ENCODE results near the gene KRT16. TPM values are rescaled to one million over a fixed set of nuclear protein-coding genes. Genes with fewer than 3 reads are reported as not detected.

KRT16 gene
- total and polyA plus RNA-seq, 10 of the 15 experiments (the other 5 are each of a cell fraction or from before 2014, with no cell fraction given): 0.07 TPM; not detected in 9

DNA sequence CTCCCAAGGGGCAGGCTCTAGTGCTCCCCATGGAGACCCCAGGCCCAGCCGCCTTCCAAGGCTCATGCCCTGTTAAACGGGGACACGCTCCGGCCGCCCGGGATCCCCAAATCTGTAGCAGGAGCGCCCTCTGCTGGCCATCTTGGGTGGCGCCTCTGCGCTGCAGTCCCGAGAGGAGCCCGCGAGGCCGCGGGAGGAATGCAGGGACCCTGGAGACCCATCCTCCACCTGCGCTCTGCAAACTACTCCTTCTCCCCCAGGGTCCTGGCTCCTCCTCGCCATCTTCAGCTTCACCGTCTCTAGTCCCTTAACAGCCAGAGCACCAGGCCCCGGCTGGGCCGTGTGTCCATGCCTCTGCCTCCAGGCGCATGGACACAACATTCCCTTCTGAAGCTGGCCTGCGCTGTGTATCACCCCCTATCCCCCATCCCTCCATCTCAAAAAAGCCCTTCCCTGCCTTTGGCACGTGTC lies 35.4 kb upstream of the KRT16 start (continued):
- TF ChIP-seq ASH2L (IDR thresholded peaks at IDR 0.05; ENCODE audit: borderline replicate concordance, low read depth) (no peak), TBL1XR1 (IDR thresholded peaks at IDR 0.05; ENCODE audit: low read depth, low read length) (no peak), CHD2 (IDR thresholded peaks at IDR 0.05; ENCODE audit: borderline replicate concordance, low read depth, low read length) (no peak), RAD21 (IDR thresholded peaks at IDR 0.05; ENCODE audit: insufficient read depth, low read depth, low read length) (peak; percentile 88), KAT2A (conservative IDR thresholded peaks at IDR 0.05; ENCODE audit: control insufficient read depth, low read depth, low read length) (no peak), HDAC2 (IDR thresholded peaks at IDR 0.05) (no peak), NBN (IDR thresholded peaks at IDR 0.05) (0 out of 2 replicates have a peak, but pooled peaks have one; percentile 10), FOS (IDR thresholded peaks at IDR 0.05; ENCODE audit: borderline replicate concordance, extremely low read depth, insufficient read length) (no peak), TAF1 (IDR thresholded peaks at IDR 0.05; ENCODE audit: borderline replicate concordance, low read depth, low read length) (no peak), USF1 (IDR thresholded peaks at IDR 0.05; ENCODE audit: borderline replicate concordance, extremely low read length, insufficient read depth, low read depth, low read length) (no peak), ZBED1 (IDR thresholded peaks at IDR 0.05; ENCODE audit: borderline replicate concordance) (no peak), SIN3A (IDR thresholded peaks at IDR 0.05; ENCODE audit: low read depth, low read length) (no peak), CREM (IDR thresholded peaks at IDR 0.05; ENCODE audit: low read depth) (no peak), RB1 (IDR thresholded peaks at IDR 0.05; ENCODE audit: borderline replicate concordance) (peak; percentile 72; the same call in 1 of the 2 replicates), HDAC6 (IDR thresholded peaks at IDR 0.05; ENCODE audit: unreplicated experiment) (no peak), BCLAF1 (IDR thresholded peaks at IDR 0.05) (no peak), CHD1 (IDR thresholded peaks at IDR 0.05; ENCODE audit: low read depth, low read length) (no peak), SMARCA5 (IDR thresholded peaks at IDR 0.05) (peak; percentile 70; the same call in 1 of the 2 replicates), KLF5 (IDR thresholded peaks at IDR 0.05; ENCODE audit: partially characterized antibody) (no peak), RCOR1 (conservative IDR thresholded peaks at IDR 0.05; ENCODE audit: low read depth, low read length) (no peak), EP300 (IDR thresholded peaks at IDR 0.05; ENCODE audit: borderline replicate concordance in 1 of 2, control insufficient read depth in 1 of 2, low read depth in 2 of 2, low read length in 2 of 2) (no peak), BACH1 (IDR thresholded peaks at IDR 0.05; ENCODE audit: borderline replicate concordance) (0 out of 2 replicates have a peak, but pooled peaks have one; percentile 23), FOXM1 (IDR thresholded peaks at IDR 0.05; ENCODE audit: low read depth, low read length) (no peak), RELA (IDR thresholded peaks at IDR 0.05; ENCODE audit: borderline replicate concordance, partially characterized antibody) (no peak), GABPA (IDR thresholded peaks at IDR 0.05; ENCODE audit: low read depth) (no peak)
- TF ChIP-seq, protein P1, sequence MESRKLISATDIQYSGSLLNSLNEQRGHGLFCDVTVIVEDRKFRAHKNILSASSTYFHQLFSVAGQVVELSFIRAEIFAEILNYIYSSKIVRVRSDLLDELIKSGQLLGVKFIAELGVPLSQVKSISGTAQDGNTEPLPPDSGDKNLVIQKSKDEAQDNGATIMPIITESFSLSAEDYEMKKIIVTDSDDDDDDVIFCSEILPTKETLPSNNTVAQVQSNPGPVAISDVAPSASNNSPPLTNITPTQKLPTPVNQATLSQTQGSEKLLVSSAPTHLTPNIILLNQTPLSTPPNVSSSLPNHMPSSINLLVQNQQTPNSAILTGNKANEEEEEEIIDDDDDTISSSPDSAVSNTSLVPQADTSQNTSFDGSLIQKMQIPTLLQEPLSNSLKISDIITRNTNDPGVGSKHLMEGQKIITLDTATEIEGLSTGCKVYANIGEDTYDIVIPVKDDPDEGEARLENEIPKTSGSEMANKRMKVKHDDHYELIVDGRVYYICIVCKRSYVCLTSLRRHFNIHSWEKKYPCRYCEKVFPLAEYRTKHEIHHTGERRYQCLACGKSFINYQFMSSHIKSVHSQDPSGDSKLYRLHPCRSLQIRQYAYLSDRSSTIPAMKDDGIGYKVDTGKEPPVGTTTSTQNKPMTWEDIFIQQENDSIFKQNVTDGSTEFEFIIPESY (IDR thresholded peaks at IDR 0.05): no peak
- TF ChIP-seq, protein P2, sequence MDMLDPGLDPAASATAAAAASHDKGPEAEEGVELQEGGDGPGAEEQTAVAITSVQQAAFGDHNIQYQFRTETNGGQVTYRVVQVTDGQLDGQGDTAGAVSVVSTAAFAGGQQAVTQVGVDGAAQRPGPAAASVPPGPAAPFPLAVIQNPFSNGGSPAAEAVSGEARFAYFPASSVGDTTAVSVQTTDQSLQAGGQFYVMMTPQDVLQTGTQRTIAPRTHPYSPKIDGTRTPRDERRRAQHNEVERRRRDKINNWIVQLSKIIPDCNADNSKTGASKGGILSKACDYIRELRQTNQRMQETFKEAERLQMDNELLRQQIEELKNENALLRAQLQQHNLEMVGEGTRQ (IDR thresholded peaks at IDR 0.05; ENCODE audit: borderline replicate concordance, low read depth, low read length): no peak
